DOHH2 (cell line): ENCODE results near the gene NFATC4.

Experiments used
- EZH2phosphoT487 ChIP-seq: fragments of 200-600 bp; sonication (generic); IDR thresholded peaks from 2 replicates; pipeline ENCODE4 v1.6.1; 2017; ENCODE audit warnings: borderline replicate concordance, mild to moderate bottlenecking, antibody characterized with exemption, low read length, moderate library complexity, mixed read lengths
- TF ChIP-seq, protein P1 (sequence below): fragments of 200-600 bp; sonication (generic); IDR thresholded peaks from one replicate; pipeline ENCODE4 v1.5.1; 2014; ENCODE audit warnings: antibody characterized with exemption, mild to moderate bottlenecking, low read depth, low read length; ENCODE audit not compliant: poor library complexity, severe bottlenecking

DNA sequence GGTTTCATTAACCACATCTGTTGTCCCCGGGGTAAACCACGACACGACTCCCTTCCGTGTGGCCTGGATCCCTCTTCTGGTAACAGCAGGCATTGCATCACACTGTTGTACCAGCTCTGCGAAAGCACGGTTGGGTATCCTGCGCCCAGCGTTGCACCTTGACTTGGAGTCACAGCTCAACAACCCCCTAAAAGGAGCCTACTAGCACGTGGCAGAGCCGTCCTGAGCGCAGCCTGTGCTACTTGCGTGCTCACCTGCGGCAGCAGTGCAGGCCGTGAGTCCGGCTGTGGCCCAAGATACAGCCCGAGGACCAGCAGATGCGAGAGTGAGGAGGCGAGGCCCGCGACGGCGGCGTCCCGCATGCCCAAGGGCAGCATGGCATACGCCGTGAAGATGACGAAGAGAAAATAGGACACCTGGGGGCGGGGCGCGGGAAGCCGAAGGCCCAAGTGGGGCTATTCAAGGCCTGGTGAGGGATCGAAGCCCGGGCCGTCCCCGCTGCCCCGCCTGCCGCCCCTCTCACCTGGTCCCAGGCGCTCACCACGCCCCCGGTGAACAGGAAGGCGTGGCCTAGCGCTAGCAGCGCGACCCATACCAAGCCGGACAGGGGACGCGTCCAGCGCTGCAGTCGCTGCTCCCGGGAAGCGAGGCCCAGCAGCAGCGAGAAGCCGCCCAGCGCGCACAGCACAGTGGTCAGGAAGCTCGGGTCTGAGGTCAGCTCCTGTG is 35.6 kb upstream of the NFATC4 start:
- TF ChIP-seq, protein P1, sequence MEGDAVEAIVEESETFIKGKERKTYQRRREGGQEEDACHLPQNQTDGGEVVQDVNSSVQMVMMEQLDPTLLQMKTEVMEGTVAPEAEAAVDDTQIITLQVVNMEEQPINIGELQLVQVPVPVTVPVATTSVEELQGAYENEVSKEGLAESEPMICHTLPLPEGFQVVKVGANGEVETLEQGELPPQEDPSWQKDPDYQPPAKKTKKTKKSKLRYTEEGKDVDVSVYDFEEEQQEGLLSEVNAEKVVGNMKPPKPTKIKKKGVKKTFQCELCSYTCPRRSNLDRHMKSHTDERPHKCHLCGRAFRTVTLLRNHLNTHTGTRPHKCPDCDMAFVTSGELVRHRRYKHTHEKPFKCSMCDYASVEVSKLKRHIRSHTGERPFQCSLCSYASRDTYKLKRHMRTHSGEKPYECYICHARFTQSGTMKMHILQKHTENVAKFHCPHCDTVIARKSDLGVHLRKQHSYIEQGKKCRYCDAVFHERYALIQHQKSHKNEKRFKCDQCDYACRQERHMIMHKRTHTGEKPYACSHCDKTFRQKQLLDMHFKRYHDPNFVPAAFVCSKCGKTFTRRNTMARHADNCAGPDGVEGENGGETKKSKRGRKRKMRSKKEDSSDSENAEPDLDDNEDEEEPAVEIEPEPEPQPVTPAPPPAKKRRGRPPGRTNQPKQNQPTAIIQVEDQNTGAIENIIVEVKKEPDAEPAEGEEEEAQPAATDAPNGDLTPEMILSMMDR: peak; percentile 68
- TF ChIP-seq EZH2phosphoT487: no peak
